HG03521 (cell line): ENCODE measurements around the gene ZNF438.
"Not testable (repeated sequence)": the region's sequence is repeated elsewhere in the genome, so short reads cannot be mapped to it uniquely, and the experiment has no call there.

Experiments used
- ATAC-seq: cut with Tn5 transposase; IDR thresholded peaks from one replicate; pipeline ENCODE4 v1.9.1; 2021; ENCODE audit warnings: mild to moderate bottlenecking, moderate library complexity; ENCODE audit not compliant: unreplicated experiment

Gene ZNF438

DNA sequence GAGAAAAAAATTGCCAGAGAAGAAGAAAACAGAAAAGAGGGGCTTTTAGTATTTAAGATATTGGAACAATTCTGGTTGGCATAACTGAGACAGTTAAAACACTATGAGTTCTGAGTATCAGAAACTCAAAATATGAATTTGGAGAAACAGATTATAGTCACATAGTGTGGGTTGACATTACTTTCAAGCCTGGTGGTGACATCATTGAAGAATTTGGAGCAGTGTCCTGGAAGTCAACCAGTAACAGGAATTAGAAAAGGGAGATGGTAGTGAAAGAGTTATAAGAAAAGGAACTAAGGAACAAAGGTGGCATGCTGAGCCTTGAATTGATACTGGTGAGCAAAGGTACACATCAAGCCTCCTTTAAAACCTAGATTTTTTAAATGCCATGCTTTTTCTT, 88.2 kb downstream of the ZNF438 start:
- no peak for ATAC-seq

DNA sequence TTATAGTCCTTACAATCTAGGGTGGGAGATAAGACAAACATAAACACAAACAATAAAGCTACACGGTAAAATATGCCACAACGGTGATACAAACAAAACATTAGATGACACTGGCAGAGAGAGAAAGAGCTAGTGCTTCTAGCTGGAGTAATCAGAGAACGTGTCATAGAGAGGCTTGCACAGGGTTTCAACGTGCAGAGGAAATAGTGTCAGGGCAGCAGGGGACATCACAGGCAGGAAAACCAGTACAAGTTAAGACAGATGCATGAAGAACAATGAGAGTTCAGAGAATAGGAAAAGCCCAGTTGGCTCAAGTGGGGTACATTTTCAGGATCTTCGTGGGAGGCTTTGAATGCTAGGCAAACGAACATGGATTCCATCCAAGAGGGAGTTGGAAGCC, 91.4 kb downstream of the ZNF438 start:
- no peak for ATAC-seq

DNA sequence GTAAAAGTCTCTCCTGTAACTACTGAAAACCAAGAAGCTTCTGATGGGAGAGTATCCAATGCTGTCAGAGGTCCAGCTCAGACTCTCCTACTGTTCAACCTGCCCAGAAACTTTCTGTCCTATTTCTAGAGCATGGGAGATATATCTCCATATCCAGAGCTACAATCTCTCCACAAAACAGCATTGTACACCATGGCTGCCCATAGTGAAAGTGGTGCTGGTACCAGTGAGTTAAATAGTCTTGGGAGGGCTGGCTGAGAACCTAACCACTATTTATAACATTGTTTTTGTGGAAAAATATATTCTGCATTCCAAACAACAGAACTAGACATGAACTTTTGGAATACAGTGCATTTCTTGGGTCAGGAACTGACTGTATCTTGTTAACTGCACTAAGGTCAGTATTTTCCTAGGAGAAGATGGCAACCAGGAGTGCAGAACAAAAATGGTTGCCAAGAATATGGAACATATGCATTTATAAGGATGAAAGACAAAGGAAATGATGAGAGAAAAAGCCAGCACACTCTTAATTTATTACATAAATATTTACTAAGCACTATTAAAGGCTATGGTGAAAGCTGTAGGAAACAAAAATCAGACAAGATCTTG, 91.9 kb downstream of the ZNF438 start:
- no peak for ATAC-seq

DNA sequence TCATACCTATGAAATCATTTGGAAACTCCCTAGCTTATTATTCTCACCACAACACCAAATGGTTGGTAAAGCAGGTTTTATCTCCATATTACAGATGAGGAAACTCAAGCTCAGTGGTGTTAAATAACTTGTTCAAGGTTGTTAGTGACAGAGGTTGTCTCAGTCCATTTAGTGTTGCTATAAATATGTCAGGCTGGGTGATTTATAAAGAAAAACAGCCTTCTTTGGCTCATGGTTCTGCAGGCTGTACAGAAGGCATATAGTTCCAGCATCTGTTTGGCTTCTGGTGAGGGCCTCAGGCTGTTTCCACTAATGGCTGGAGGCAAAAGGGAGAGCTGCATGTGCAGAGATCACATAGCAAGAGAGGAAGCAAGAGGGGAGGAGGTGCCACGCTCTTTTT, 96.6 kb downstream of the ZNF438 start:
- ATAC-seq = no peak

DNA sequence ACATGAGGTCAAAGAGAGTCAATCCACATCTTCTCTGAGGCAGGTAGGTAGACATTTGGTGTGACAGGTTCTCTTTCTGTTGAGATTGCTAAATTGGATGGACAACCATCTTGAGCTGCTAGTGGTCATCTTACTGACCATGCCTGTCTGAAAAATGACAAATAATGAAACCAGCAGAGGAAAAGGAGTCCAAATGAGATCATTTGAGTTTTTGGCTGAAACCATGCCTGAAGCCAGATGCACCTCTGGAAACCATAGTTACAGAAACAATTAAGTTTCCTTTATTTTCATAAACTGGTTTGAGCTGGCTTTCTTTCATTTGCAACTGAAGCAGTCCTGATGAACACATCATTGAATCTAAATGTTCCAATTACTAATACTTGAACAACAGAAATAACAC, 100.6 kb downstream of the ZNF438 start:
- no peak for ATAC-seq

DNA sequence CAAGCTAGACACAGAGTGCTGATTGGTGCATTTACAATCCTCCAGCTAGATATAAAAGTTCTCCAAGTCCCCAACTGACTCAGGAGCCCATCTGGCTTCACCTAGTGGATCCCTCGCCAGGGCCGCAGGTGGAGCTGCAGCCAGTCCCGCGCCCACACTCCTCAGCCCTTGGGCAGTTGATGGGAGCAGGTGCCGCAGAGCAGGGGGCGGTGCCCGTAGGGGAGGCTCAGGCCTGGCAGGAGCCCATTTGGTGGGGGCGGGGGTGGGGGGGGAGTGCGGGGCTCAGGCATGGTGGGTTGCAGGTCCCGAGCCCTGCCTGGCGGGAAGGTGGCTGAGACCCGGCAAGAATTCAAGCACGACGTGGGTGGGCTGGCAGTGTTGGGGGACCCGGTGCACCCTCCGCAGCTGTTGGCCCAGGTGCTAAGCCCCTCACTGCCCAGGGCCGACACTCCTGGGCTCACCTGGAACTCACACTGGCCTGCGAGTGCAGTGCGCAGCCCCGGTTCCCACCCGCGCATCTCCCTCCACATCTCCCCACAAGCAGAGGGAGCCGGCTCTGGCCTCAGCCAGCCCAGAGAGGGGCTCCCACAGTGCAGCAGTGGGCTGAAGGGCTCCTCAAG, 101.7 kb downstream of the ZNF438 start:
- no peak for ATAC-seq

DNA sequence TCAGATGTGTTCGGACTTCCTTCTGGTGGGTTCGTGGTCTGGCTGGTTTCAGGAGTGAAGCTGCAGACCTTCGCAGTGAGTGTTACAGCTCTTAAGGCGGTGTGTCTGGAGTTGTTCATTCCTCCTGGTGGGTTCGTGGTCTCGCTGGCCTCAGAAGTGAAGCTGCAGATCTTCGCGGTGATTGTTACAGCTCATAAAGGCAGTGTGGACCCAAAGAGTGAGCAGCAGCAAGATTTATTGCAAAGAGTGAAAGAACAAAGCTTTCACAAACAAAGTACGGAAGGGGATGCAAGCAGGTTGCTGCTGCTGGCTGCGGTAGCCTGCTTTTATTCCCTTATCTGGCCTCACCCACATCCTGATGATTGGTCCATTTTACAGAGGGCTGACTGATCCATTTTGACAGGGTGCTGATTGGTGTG, 102.3 kb downstream of the ZNF438 start:
- ATAC-seq = not testable (repeated sequence)

DNA sequence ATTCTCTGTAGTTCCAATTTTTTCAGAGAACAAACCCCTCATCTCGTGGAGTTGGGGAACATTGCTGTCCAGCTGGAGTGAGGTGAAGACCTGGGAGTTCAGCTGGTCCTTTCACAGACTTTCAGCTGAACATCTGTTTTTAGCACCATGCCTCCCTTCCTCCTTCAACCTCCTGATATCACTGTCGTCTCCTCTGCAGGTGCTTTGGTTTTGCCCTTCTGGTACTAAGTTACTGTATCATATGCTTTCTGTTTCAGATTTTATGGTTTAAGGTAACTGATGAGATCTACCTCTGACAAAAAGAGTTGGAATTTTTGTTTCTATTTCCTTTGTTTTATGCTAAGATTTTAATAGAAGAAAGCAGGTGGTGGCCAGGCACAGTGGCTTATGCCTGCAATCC, 102.9 kb downstream of the ZNF438 start:
- ATAC-seq = peak; percentile 71

DNA sequence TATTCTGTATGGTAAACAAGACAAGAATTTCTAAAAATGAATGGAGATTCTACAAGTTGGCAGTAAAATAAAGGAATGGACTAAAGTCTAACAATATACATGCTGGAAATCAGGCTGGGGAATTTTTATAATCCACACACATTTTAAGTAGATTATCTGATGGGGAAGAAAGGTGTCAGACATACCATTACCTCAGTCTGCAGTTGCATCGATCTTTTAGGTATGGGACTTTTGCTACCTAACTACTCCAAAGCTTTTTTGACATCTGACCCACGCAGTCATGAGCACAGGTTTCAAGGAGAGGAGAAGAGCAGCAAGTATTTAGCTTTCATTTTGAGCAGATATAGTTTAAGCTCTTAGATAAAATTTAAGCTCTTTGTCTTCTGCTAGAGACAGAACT, 113.0 kb downstream of the ZNF438 start:
- ATAC-seq = no peak

DNA sequence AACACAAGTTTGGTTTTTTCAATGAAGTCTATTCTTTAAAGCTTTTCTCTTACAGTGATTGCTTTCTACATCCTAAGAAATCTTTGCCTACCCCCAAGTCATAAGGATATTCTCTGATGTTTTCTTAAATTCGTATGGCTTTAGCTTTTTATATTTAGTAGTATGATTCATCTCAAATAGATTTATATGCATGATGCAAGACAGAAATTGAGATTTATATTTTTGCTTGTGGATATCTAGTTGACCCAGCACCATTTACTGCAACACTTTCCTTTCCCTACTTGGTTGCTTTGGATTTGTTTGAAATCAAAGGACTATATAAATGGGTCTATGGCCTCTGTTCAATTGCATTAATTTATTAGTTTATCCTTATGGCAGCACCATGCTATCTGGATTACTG, 113.9 kb downstream of the ZNF438 start:
- ATAC-seq = no peak

DNA sequence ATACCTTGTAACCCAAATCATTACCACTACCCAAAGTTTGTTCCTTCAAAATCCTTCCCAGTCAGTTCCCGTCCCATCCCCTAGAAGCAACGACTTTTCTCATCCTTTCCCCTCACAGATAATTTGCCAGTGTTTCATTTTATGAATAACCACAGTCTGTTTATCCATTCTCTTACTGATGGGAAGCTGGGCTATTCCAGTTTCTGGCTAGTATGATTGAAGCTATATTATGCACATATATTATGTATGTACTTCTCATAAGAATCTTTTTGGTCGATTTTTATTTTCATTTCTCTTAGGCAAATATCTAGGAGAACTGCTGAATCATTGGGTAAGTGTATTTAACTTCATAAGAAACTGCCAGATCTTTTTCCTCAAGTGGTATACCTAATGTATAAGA, 114.6 kb downstream of the ZNF438 start:
- no peak for ATAC-seq

DNA sequence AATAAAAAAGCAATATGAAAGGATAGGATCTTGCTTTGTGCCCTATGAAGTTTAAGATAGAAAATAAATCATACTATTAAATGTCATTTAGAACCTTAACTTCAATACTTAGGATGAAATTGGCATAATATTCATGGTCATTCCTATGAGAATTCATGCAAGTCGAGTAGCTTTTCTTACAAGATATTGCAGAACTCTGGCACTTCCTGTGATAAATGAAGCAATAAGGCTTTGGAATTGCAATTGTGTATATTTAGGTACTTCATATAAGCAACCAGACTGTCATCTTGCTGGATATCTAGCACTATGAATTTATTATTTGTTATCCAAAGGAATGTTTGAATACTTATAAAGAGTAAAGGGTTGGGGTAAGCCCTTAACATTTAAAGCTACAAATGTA, 116.5 kb downstream of the ZNF438 start:
- ATAC-seq = no peak

DNA sequence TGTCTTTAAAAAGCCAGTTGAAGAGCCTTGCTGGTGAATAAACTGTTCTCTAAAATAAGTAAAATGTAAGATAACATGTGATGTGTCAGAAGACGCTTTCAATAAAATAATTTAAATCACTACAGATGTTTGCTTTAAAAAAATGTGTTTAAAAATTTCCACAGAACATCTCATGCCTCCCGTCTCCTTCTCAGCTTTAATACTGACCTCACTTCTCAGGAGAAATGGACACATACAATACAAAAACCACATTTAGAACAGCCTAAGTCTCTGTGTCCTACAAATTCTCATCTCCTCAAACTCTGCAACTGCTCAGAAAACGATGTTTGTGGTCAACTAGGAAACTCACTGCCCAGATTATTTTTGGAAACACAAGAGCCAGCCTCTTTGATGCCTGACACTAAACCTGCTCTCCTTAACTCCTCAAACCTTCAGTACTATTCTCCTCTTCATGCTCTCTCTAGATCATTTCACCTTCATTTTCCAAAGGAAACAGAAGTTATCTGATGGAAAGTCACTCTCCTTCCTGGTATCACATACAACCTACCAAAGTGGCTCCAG, 120.3 kb downstream of the ZNF438 start:
- ATAC-seq = no peak

DNA sequence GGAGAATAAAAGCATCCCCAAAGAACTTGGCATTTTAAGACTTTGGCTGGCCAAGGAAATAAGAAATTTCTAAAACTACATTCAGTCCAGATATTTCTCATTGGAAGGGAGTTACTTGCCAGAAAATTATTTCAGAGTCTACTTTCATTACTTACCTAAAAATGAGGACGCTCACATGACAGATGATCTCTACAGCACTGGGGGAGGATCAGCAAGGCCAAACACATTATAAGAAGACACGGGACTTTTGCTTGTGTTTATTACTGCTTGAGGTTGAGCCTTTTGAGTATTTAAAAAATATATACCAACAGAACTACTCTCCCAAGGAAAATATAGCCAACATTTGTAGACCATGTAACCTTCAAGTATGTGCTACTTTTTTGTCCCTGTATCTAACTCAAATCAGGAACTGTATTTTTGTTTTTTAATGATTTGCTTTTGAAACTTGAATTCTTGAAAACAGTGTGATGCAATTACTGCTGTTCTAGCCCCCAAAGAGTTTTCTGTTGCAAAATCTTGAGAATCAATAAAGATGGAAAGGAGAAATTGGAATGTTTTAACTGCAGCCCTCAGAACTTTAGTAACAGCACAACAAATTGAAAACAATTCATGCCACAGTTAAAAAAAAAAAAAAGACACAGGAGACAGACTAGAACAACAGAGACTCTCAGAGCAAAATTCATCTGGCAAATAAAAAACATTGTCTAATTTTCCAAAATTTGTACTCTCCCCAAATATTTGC, 128.1 kb downstream of the ZNF438 start:
- no peak for ATAC-seq

DNA sequence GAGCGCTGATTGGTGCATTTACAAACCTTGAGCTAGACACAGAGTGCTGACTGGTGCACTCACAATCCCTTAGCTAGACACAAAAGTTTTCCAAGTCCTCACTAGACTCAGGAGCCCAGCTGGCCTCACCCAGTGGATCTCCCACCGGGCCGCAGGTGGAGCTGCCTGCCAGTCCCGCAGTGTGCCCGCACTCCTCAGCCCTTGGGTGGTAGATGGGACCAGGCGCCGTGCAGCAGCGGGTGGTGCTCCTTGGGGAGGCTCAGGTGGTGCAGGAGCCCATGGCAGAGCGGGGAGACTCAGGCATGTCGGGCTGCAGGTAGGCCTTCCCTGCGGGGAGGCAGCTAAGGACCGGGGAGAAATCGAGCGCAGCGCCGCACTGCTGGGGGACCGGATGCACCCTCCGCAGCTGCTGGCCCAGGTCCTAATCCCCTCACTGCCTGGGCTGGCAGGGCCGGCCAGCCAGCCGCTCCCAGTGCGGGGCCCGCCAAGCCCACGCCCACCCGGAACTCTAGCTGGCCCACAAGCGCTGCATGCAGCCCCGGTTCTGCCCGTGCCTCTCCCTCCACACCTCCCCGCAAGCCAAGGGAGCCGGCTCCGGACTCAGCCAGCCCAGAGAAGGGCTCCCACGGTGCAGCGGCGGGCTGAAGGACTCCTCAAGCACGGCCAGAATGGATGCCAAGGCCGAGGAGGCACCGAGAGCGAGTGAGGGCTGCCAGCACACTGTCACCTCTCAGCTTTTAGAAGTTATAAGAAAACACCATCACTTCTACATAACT, 128.9 kb downstream of the ZNF438 start:
- ATAC-seq = no peak

DNA sequence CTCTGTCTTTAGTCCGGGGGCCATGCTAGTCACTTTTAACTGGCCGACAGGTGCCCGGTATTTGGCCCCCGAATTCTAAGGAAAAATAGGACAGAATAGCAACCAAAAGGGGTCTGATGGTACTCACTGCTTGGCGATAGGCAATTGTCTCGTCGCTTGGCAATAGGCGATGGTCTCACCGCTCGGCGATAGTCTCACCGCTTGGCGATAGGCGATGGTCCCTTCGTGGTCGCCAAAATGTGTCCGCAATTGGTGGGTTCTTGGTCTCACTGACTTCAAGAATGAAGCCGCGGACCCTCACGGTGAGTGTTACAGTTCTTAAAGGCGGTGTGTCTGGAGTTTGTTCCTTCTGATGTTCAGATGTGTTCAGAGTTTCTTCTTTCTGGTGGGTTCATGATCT, 130.2 kb downstream of the ZNF438 start:
- ATAC-seq = not testable (repeated sequence)

DNA sequence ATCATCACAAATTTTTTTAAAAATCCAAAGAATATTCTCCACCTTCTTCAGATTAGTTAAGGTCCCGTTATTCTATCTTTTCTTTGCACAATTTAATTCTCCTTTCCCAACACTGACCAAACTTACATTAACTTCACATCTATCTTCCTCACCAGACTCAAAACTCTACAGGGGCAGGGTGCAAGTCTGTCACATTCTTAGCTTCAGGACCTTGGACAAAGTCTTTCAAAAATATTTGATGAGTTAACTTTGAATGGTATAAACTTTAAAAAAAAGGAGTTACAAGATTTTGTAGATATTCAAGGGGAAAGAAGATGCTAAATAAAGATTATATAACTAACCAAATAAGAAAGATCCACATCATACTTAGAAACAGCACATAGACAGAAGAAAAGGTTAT, 132.7 kb downstream of the ZNF438 start:
- ATAC-seq = no peak

DNA sequence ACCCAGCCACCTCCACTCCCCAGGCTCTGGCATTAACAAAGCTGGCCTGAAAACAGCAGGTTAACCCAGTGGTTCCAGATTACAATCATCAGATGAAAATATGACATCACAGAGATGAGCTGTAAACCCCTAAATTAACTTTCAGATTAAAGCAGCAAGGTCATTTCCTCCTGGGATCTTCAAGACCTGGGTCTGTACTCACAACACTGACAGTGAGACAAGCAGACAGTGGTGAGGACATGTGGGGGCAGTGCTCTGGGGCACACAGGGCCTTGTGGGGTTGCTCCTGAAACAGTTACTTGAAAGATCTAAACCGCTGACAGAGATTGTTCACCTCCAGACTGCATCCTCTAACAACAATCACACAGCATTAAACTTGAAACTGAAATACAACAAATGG, 134.1 kb downstream of the ZNF438 start:
- ATAC-seq = no peak

DNA sequence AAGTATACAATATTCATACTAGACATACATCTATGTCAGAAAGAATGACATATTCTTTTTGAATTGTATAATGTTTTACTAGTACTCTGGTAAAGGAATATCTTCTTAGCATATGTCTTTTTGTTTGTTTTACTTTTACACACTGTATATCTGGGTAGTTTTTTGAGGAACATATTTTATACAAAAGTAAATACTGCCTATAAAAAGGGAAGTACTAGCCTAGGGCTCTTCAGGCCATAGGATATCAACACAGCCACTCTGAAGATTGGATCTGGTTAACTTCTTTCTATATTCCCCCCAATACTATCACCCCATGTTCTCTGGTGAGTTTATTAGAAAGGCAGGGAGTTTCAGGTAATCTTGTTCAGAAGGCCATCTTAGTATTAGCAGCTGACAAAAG, 134.6 kb downstream of the ZNF438 start:
- no peak for ATAC-seq

DNA sequence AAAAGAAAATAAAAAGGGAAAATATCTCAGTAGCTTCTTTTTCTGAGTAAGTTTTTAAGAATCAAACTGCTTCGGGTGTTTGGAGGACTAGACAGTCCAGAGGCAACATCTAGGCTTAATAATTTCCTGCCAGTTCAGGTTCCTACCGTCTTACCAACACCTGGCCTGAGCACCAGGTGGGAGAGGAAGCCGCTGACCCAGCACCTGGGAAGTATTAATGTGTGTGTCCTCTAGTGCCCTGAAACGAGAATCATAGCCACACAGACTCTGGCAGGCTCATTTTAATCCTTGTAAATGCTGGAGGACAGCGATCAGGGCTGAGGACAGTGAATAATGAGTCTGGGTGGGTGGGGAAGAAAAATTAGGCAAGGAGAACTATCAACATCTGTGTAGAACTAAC, 137.4 kb downstream of the ZNF438 start:
- no peak for ATAC-seq

DNA sequence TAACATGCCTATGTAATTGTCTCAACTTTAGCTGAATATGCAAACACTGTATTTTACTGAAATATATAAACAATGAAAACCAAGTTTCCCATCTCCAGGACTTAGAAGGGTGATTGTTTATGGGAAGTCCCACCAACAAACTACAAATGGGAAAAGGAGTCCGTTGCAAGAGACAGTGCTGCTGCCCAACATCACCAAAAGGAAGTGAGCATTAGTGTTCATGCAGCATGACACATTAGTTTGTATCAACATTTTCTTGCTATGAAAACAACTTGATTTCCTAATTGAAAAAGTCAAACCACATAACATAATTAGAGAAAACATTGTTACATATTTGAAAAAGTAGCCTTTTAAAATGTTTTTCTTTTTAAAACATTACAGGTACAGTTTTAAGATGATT, 138.5 kb downstream of the ZNF438 start:
- no peak for ATAC-seq
